OCI-LY1 (cell line): ENCODE results near the gene IL21.

ENCODE experiments used
- EZH2 ChIP-seq: fragments of 200-600 bp; sonication (generic), shearing (Covaris generic); IDR thresholded peaks from 2 replicates; pipeline ENCODE4 v1.8.0; 2017; ENCODE audit warnings: borderline replicate concordance, mixed run types, mild to moderate bottlenecking, antibody characterized with exemption, low read length, moderate library complexity, mixed read lengths
- TF ChIP-seq, protein P1 (sequence below): fragments of 200-600 bp; sonication (generic), shearing (Covaris generic); IDR thresholded peaks from 2 replicates; pipeline ENCODE4 v1.5.1; 2017; ENCODE audit warnings: mild to moderate bottlenecking, antibody characterized with exemption, low read length, moderate library complexity, mixed read lengths

DNA sequence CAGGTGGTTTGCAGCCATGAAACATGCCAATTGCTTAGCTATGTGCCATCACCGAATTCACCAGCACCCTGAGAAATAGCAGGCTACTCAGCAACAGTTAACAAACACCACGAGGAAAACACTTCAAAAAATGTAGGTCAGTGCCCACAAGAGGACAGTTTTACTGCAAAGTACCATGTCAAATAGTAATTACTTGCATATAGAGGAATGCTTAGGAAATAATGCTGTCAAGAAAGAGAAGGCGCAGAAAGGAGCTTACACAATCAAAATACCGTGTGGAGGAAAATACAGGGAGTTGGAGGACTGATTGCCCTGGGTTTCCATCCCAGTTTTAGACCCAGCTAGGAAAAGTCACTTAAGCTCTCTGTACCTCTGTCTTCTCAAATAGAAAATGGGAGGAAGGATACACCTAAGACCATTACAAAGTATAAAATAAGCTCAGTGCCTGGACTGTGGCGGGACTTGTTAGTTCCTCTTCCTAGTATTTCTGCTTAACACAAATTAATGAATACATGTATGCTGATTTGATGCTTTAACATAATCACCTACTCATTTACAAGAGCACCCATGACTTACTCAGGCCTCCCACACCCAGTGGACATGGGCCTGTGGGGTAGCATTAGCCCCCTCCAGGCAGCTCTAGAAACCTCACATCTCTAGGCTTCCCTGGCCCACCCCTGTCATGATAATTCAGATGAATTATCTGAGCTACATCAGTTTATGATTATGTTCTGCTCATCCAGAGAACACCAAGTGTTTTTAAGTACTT is 44.5 kb upstream of the IL21 start:
- TF ChIP-seq, protein P1, sequence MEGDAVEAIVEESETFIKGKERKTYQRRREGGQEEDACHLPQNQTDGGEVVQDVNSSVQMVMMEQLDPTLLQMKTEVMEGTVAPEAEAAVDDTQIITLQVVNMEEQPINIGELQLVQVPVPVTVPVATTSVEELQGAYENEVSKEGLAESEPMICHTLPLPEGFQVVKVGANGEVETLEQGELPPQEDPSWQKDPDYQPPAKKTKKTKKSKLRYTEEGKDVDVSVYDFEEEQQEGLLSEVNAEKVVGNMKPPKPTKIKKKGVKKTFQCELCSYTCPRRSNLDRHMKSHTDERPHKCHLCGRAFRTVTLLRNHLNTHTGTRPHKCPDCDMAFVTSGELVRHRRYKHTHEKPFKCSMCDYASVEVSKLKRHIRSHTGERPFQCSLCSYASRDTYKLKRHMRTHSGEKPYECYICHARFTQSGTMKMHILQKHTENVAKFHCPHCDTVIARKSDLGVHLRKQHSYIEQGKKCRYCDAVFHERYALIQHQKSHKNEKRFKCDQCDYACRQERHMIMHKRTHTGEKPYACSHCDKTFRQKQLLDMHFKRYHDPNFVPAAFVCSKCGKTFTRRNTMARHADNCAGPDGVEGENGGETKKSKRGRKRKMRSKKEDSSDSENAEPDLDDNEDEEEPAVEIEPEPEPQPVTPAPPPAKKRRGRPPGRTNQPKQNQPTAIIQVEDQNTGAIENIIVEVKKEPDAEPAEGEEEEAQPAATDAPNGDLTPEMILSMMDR = no peak
- TF ChIP-seq EZH2 = no peak
